ENCODE results near the gene IGFN1.

The IGFN1 gene

DNA sequence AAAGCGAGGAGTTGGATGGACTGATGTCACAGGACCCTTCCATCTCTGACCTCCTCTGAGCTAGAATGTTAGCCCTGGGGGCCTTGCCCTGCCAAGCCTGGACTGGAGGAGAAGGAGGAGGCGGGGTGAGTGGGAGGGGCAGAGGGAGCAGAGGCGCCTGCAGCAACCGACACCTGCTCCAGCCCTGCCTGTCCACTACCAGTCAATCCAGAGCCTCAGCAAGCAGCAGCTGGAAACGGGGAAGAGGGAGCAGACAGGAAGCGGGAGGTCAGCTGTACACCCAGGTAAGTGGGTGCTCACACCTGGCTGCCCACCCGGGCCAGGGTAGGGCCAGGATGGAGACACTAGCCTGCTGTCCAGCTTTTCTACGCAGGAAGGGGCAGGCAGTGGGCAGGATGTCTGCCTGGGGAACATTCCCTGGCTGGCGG lies at the start of gene IGFN1:
TSS of gene IGFN1 (plus strand) at position 201 of the 428 bp plus-strand sequence. CDS start 2,470 bp downstream, outside the sequence.
- TF ChIP-seq, protein P1, sequence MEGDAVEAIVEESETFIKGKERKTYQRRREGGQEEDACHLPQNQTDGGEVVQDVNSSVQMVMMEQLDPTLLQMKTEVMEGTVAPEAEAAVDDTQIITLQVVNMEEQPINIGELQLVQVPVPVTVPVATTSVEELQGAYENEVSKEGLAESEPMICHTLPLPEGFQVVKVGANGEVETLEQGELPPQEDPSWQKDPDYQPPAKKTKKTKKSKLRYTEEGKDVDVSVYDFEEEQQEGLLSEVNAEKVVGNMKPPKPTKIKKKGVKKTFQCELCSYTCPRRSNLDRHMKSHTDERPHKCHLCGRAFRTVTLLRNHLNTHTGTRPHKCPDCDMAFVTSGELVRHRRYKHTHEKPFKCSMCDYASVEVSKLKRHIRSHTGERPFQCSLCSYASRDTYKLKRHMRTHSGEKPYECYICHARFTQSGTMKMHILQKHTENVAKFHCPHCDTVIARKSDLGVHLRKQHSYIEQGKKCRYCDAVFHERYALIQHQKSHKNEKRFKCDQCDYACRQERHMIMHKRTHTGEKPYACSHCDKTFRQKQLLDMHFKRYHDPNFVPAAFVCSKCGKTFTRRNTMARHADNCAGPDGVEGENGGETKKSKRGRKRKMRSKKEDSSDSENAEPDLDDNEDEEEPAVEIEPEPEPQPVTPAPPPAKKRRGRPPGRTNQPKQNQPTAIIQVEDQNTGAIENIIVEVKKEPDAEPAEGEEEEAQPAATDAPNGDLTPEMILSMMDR (IDR thresholded peaks at IDR 0.05), result no peak

DNA sequence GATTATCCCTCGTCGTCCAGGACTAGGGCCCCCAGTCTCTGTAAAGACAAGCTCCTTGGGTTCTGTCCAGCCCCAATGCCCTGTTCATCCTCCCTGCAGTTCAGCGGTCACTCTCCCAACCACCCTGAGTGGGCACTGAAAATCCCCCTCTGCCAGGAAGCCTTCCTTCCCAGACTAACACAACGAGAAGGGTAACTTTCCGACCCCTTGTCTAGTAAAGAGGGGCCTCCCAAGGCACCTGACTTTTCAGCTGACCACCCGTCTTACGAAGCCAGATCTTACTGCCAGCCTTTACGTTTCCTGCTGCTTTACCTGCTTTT lies 49.7 kb upstream of the IGFN1 start:
- TF ChIP-seq, protein P1 (IDR thresholded peaks at IDR 0.05), result no peak

DNA sequence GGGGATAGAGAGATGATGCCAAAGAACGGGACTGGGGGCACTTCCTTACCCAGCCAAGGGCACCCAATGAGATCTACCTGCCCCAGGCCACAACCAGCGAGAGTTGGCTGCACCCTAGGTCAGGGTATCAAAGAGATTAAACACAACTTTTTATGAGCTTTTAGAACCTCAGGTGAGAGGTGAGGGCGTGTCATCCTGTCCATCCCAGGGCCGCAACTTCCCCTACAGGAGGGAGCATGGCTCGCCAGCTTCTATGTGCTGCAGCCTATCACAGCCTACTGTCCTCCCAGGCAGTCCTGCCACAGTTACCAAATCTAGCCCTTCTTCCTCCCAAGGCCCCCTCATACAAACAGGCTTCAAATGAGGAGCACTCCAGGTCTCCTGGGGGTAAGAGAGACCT lies 49.2 kb upstream of the IGFN1 start:
- TF ChIP-seq, protein P1 (IDR thresholded peaks at IDR 0.05), result no peak

DNA sequence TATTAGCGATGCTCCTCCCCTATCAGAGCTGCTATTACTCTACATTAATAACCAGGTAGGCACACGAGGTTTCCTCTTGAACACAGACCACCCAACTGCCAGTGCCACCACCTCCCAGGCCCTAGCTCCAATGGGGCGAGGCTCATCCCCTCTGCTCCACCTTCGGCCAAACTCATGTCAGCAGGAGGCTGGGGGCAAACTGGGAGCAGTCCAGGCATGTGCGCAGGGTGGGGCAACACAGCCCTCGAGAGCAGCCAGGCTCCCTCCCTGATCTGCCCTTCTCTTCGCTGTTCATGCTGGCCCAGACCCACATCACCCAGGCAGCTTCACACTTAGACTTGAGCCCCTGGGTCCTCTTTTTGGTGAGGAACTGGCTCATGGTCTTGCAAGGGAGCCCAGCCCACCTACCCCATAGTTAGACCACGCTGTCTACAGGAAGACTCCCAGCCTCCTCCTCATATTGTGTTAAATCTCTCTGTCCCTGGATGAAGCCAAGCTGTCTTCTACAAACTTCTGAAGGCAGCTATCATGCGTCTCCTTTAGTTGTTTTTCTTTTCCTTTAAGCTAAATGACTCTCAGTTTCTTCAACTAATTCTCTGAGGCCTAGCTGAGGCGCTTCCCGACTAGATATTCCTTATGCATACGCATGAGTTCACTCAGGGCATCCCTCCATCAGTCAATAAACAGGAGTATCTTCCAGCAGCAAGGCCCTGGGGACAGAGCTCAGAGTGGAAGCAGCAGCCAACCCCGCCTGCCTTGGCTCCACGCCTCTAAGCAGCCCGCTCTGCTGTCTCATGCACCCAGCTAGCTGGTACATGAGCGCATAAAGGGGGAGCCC lies 48.4 kb upstream of the IGFN1 start:
- TF ChIP-seq, protein P1 (IDR thresholded peaks at IDR 0.05), result no peak

DNA sequence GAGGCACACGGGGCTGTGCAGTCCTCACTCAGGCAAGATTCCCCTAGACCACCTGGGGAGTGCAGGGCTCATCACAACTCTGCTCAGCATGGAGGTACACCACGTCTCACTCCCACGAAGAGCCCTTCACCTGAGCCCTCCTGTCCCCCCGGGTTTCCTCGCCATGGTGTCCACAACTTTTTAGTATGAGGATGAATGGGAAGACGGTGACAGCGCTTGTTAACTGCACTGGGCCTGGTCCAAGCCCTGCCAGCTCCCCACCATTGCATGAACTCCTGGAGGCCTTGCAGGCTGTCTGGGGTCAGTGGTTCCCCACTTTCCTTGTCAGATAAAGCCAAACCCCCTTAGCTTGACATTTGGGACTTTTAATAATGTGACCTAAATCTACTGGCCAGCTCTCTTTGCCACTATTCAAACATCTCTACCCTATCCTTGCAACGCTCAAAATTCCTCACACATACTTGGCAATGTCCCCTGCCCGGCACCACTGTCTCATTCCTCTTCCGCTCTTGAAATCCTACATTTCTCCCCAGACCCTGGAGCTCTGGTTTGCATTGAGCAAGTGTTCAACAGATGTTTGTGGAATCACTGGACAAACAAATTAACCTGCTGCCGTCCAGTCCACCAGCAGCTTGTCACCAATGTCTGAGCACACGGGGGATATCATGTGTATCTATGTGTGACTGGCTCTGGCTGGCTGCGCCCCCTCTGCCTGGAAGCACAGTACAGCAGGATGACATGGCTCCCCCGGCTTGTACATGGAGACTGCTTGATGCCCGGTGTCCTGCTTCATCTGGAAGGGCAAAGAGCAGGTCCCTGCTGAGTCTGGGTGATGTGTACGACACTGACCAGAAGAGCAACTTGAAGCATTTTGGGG lies 47.5 kb upstream of the IGFN1 start:
- TF ChIP-seq, protein P1 (IDR thresholded peaks at IDR 0.05), result no peak

DNA sequence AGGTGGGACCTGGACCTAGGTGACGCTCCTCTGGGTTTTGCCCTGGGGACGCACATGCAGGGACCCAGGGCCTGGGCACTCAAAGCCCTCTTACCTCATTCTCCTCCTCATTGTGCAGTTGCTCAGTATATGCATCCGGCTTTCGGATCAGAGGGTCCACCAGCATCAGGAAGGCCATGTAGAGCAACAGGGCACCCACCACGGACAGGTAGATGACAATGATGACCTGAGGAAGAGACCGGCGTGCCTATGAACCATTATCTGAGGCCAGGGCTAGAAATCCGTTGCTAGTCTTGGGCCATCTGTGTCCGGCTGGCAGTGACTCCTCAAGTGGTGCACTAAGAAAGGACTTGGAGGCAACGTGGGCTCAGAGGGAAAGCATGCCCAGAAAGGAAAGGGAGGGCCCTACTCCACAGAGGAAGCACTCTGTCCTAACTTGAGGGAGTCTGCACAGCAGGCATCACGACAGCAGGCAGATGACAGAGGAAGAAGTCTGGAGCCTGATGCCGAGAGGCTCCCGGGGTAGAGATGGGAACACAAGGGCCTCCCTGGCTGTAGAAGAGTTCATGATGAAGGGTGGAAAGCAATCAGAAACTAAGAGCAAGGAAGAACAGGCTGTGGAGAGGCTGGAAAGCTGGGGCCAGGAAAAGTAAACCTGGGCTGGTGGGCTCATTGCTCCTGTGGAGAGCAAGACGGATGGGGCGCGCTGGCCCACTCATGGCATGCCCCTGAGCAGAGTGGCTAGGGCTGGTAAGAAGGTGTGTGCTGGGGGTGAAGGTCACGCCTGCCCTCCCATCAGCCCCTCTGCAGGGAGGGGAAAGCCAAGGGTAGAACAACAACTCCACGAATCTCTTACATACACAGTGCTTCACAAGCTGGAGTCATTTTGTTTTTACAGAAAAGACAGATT lies 46.6 kb upstream of the IGFN1 start:
- TF ChIP-seq, protein P1 (IDR thresholded peaks at IDR 0.05), result no peak

DNA sequence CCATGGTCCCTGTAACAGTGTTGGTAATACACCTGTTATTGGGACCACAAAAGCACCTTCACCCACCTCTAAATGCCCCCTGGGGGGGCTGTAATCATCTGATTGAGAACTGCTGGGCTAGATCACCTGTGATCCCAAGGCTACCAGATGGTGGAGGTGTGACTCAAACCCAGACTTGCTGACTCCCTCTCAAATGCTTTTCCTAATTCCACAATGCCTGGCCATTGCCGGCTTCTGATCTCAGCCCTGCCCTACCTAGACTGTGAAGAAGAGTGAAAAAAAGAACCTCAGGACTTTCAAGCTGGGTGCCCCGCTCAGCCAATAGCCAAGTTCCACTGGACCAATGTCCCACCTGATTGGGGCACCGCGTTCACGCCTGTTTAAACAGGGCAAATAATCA lies 45.9 kb upstream of the IGFN1 start:
- TF ChIP-seq, protein P1 (IDR thresholded peaks at IDR 0.05), result no peak
